Activated T-cell treated with anti-CD3 and anti-CD28 coated beads, Interleukin-2, amount 50 U/mL, for 72 hours (primary cell): ENCODE measurements around the gene BBC3. TPM values are rescaled to one million over a fixed set of nuclear protein-coding genes. Genes with fewer than 3 reads are reported as not detected.
"Not testable (repeated sequence)": the region's sequence is repeated elsewhere in the genome, so short reads cannot be mapped to it uniquely, and the experiment has no call there.

ENCODE experiments used
- ATAC-seq, 2 donors: fragments of 150-1000 bp; cut with Tn5 transposase; replicated peaks in 1 of 2; 2 replicates each; pipeline ENCODE4 v1.10.0; 2021; ENCODE audit warnings: moderate library complexity in 2 of 2, mild to moderate bottlenecking in 1 of 2
- DNase-seq, 2 donors: peaks; one replicate each; pipeline ENCODE4 v3.0.0; 2021 to 2022; ENCODE audit warnings: mixed read lengths in 1 of 2
- H3K27ac Mint-ChIP-seq: one replicate; pipeline ENCODE4 v1.8.0; 2022; ENCODE audit warnings: mild to moderate bottlenecking, moderate library complexity, mixed read lengths
- H3K27me3 Mint-ChIP-seq: one replicate; pipeline ENCODE4 v1.8.0; 2022; ENCODE audit warnings: low read depth, mixed read lengths
- H3K36me3 Mint-ChIP-seq, 2 donors: one replicate each; pipeline ENCODE4 v1.8.0; 2022; ENCODE audit warnings: mixed read lengths in 2 of 2, mild to moderate bottlenecking in 1 of 2; ENCODE audit not compliant: insufficient read depth in 2 of 2
- H3K4me1 Mint-ChIP-seq: one replicate; pipeline ENCODE4 v1.8.0; 2022; ENCODE audit warnings: low read depth, mixed read lengths
- H3K4me3 Mint-ChIP-seq, 2 donors: one replicate each; pipeline ENCODE4 v1.8.0; 2022; ENCODE audit warnings: mild to moderate bottlenecking in 2 of 2, mixed read lengths in 2 of 2, moderate library complexity in 2 of 2
- H3K9me3 Mint-ChIP-seq, 2 donors: one replicate each; pipeline ENCODE4 v1.8.0; 2022; ENCODE audit warnings: mixed read lengths in 2 of 2
- total RNA-seq, 2 donors: library from RNA; stranded (reverse); gene quantifications; one replicate each; pipeline ENCODE4 v1.2.3, GENCODE V29; 2022

The BBC3 gene
- total RNA-seq, 2 donors from 2014 or later = 41.4 to 59.2 TPM

- Mint-ChIP-seq H3K36me3 (peaks cover 2 to 16% of the 10 kb centered on the region in 2 donors), H3K9me3 (no peaks in the 10 kb centered on the region), H3K4me3 (no peak overlapping the region), H3K4me1 (peaks cover 15% of the 10 kb centered on the region), H3K27ac (no peak overlapping the region), H3K27me3 (no peaks in the 10 kb centered on the region)
- ATAC-seq (no peak), DNase-seq (no peak)
Measured at GRCh38 chr19:47268028-47268427, 37.0 kb upstream of the BBC3 start.

GRCh38 chr19:47267350-47267759 is 36.4 kb upstream of the BBC3 start:
- no peak for DNase-seq
- H3K4me1 Mint-ChIP-seq = peaks cover 8% of the 10 kb centered on the region
- no peaks in the 10 kb centered on the region for H3K9me3 Mint-ChIP-seq
- peaks cover 2 to 18% of the 10 kb centered on the region in 2 donors for H3K36me3 Mint-ChIP-seq
- ATAC-seq = no peak
- H3K27me3 Mint-ChIP-seq = no peaks in the 10 kb centered on the region
- H3K4me3 Mint-ChIP-seq = no peak overlapping the region
- H3K27ac Mint-ChIP-seq = no peak overlapping the region

DNA sequence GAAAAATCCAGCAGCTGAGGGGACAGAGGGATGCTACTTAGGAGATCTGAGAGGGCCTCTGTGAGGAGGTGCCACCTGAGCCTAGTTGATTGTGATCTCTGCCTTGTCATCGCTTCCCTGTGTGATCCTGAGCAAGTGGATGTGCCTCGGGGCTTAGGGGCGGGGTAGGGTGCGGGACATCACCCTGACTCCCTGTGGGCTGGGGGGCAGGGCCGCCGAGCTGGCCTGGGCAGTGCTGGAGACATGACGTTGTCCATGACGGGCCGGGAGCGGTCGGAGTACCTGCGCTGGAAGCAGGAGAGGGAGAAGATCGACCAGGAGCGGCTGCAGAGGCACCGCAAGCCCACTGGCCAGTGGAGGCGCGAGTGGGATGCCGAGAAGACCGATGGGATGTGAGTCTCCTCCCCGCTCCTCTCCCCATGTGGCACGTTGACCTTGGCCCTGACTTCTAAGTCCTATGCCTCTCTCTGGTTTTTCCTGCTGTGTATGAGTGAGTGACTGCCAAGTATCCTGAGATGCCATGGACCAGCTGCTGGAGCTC is 35.5 kb upstream of the BBC3 start:
- H3K4me3 Mint-ChIP-seq = no peak overlapping the region
- H3K36me3 Mint-ChIP-seq = peaks cover 2 to 20% of the 10 kb centered on the region in 2 donors
- peaks cover 6% of the 10 kb centered on the region for H3K4me1 Mint-ChIP-seq
- ATAC-seq (no peak), DNase-seq (no peak)
- no peaks in the 10 kb centered on the region for H3K27me3 Mint-ChIP-seq
- H3K9me3 Mint-ChIP-seq = no peaks in the 10 kb centered on the region
- H3K27ac Mint-ChIP-seq = no peak overlapping the region

- peaks cover 11% of the 10 kb centered on the region for H3K4me1 Mint-ChIP-seq
Measured at GRCh38 chr19:47264629-47265028, 33.6 kb upstream of the BBC3 start.

GRCh38 chr19:47261946-47262793 is 31.2 kb upstream of the BBC3 start:
- peaks cover 17 to 37% of the 10 kb centered on the region in 2 donors for H3K36me3 Mint-ChIP-seq
- ATAC-seq = not testable (repeated sequence)

More at GRCh38 chr19:47264629-47265028, 33.6 kb upstream of the BBC3 start:
- no peaks in the 10 kb centered on the region for H3K27me3 Mint-ChIP-seq
- H3K36me3 Mint-ChIP-seq = peaks cover 10 to 28% of the 10 kb centered on the region in 2 donors
- H3K27ac Mint-ChIP-seq = no peak overlapping the region
- ATAC-seq (no peak), DNase-seq (no peak)
- H3K4me3 Mint-ChIP-seq = no peak overlapping the region
- H3K9me3 Mint-ChIP-seq = no peaks in the 10 kb centered on the region

GRCh38 chr19:47260476-47260875 is 29.5 kb upstream of the BBC3 start:
- no peak for DNase-seq
- Mint-ChIP-seq H3K9me3 (no peaks in the 10 kb centered on the region), H3K27ac (no peak overlapping the region), H3K36me3 (peaks cover 16 to 31% of the 10 kb centered on the region in 2 donors), H3K27me3 (no peaks in the 10 kb centered on the region), H3K4me1 (peaks cover 46% of the 10 kb centered on the region), H3K4me3 (no peak overlapping the region)
- ATAC-seq = no peak

More at GRCh38 chr19:47261946-47262793, 31.2 kb upstream of the BBC3 start:
- Mint-ChIP-seq H3K27ac (peak overlapping the region; percentile 25), H3K4me1 (peaks cover 36% of the 10 kb centered on the region)
- not testable (repeated sequence) for H3K27me3 Mint-ChIP-seq, DNase-seq, H3K4me3 Mint-ChIP-seq, H3K9me3 Mint-ChIP-seq

DNA sequence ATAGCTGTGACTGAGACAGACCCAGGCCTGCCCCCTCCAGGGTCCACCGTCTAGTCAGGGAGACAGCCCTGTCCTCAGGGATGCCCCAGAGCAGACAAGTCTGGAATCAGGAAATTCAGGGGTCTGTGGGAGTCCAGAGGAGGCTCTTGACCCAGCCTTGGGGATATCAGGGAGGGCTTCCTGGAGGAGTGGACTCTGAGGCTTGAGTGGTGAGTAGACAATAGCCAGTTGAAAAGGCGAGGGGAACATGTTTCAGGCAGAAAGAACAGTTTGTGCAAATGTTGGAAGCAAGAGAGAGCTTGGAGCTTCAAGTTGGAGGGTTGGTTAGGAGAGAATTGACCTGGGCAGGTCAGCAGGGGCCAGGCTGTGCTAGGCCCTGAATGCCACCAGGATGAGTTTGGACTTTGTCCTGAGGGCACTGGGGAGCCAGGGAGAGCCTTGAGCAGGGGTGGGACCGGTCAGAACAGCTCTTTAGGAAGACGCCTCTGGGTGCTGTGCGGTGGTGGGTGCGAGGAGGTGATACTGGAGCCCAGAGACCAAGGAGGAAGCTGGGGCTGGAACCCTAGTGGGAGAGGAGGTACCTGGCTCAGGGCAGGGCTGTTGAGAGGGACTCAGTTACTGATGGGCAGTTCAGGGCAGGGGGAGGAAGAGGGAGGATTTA is 28.0 kb upstream of the BBC3 start:
- no peaks in the 10 kb centered on the region for H3K27me3 Mint-ChIP-seq
- H3K4me3 Mint-ChIP-seq = peak overlapping the region; percentile 40 to 99
- ATAC-seq (no peak), DNase-seq (no peak)
- peak overlapping the region; percentile 74 for H3K27ac Mint-ChIP-seq
- peaks cover 15 to 25% of the 10 kb centered on the region in 2 donors for H3K36me3 Mint-ChIP-seq
- H3K4me1 Mint-ChIP-seq = peaks cover 46% of the 10 kb centered on the region
- H3K9me3 Mint-ChIP-seq = no peaks in the 10 kb centered on the region

DNA sequence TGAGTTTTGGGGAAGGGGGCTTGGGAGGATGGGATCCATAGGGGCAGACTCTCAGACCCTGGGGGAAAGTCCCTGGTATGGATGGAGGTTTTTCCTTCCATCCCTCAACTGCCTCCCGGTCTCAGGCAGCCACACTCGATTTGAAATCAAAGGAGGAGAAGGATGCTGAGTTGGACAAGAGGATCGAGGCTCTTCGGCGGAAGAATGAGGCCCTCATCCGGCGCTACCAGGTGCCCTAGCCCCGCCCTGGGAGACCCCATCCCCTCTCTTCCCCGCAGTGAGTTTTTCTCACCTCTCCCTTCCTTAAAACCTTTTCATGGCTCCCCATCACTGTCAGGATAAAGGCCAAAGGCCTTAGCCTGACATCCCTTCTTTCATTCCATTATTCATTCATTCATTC is 27.4 kb upstream of the BBC3 start:
- Mint-ChIP-seq H3K27me3 (no peaks in the 10 kb centered on the region), H3K4me3 (peak overlapping the region; percentile 95 to 99), H3K36me3 (peaks cover 15 to 25% of the 10 kb centered on the region in 2 donors), H3K27ac (peak overlapping the region; percentile 74), H3K4me1 (peaks cover 46% of the 10 kb centered on the region), H3K9me3 (no peaks in the 10 kb centered on the region)
- DNase-seq (no peak), ATAC-seq (no peak)

GRCh38 chr19:47257411-47258169 is 26.6 kb upstream of the BBC3 start:
- Mint-ChIP-seq H3K4me3 (peak overlapping the region; percentile 95 to 99), H3K27ac (peak overlapping the region; percentile 93), H3K4me1 (peaks cover 46% of the 10 kb centered on the region), H3K9me3 (no peaks in the 10 kb centered on the region), H3K36me3 (peaks cover 15 to 25% of the 10 kb centered on the region in 2 donors), H3K27me3 (no peaks in the 10 kb centered on the region)
- ATAC-seq = no peak
- DNase-seq = no peak

GRCh38 chr19:47256693-47257410 is 25.9 kb upstream of the BBC3 start:
- H3K9me3 Mint-ChIP-seq = no peaks in the 10 kb centered on the region
- H3K4me3 Mint-ChIP-seq = peak overlapping the region; percentile 95 to 99
- H3K36me3 Mint-ChIP-seq = peaks cover 15 to 22% of the 10 kb centered on the region in 2 donors
- peaks cover 46% of the 10 kb centered on the region for H3K4me1 Mint-ChIP-seq
- H3K27me3 Mint-ChIP-seq = no peaks in the 10 kb centered on the region
- ATAC-seq = peak; percentile 86 to 87
- DNase-seq = peak; percentile 100
- H3K27ac Mint-ChIP-seq = peak overlapping the region; percentile 93

- peaks cover 13 to 20% of the 10 kb centered on the region in 2 donors for H3K36me3 Mint-ChIP-seq
- H3K4me3 Mint-ChIP-seq = peak within 1 kb of the TSS; percentile 95 to 99
- DNase-seq = peak; percentile 98 to 99
- H3K4me1 Mint-ChIP-seq = peaks cover 43% of the 10 kb centered on the region
- no peaks in the 10 kb centered on the region for H3K9me3 Mint-ChIP-seq
- H3K27me3 Mint-ChIP-seq = no peaks in the 10 kb centered on the region
- ATAC-seq = peak; percentile 77 to 80
- peak within 1 kb of the TSS; percentile 93 for H3K27ac Mint-ChIP-seq
Measured at GRCh38 chr19:47255879-47256692, 25.1 kb upstream of the BBC3 start, which contains the start of gene CCDC9. TSS of gene CCDC9 (plus strand) at chr19:47256525. CDS start at chr19:47258401, 1,876 bp downstream.
